Retinal pigment epithelial cell (primary cell): ENCODE data around the gene CNTNAP4.

Experiments used
- DNase-seq: peaks from one replicate; pipeline ENCODE4 v3.0.0-alpha.2; 2010; ENCODE audit warnings: low read depth
- H3K4me3 ChIP-seq: 2 replicates; pipeline ENCODE4 v1.5.1; 2011; ENCODE audit warnings: mild to moderate bottlenecking, low read length, control low read depth, moderate library complexity
- TF ChIP-seq, protein P1 (sequence below): conservative IDR thresholded peaks from 2 replicates; pipeline ENCODE4 v1.5.1; 2011; ENCODE audit warnings: low read depth, low read length, control low read depth, inconsistent platforms

CNTNAP4 gene

DNA sequence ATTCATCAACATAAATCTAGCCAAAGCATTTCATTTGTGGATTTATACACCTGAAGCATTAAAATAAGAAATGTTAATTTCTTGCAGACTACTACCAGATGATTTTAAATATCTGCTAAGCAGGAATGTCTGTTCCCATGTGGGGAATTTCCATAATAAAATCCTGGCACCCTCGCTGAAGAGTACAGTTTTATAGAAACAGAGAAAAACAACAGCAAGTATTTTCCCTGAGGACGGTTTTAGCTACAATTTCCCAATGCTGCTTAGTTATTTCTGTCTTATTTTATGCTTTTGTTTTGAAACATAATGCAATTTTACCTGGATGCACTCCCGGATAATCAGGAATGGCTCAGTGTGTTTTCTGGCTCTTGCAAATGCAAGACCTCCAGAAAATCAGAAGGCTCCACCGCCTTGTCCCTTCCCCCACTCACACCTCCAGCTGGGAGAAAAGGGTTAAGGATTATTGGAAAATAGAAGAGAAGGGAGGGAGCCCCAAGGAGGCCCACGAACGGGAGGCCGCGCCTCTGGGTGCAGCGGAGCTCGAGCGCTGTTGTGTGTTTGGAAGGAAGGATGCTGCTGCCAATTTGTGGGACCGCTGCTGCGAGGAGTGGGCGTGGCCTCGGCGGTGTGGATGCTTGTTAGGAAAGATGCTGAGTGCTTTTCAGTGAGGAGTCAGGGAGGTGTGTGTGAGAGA is at the start of gene CNTNAP4:
CNTNAP4 (plus strand) TSS at position 657 of the 694 bp plus-strand sequence. CDS start 262 bp downstream, outside the sequence.
- no peak within 1 kb of the TSS for H3K4me3 ChIP-seq
- TF ChIP-seq, protein P1, sequence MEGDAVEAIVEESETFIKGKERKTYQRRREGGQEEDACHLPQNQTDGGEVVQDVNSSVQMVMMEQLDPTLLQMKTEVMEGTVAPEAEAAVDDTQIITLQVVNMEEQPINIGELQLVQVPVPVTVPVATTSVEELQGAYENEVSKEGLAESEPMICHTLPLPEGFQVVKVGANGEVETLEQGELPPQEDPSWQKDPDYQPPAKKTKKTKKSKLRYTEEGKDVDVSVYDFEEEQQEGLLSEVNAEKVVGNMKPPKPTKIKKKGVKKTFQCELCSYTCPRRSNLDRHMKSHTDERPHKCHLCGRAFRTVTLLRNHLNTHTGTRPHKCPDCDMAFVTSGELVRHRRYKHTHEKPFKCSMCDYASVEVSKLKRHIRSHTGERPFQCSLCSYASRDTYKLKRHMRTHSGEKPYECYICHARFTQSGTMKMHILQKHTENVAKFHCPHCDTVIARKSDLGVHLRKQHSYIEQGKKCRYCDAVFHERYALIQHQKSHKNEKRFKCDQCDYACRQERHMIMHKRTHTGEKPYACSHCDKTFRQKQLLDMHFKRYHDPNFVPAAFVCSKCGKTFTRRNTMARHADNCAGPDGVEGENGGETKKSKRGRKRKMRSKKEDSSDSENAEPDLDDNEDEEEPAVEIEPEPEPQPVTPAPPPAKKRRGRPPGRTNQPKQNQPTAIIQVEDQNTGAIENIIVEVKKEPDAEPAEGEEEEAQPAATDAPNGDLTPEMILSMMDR: no peak
- DNase-seq: no peak

DNA sequence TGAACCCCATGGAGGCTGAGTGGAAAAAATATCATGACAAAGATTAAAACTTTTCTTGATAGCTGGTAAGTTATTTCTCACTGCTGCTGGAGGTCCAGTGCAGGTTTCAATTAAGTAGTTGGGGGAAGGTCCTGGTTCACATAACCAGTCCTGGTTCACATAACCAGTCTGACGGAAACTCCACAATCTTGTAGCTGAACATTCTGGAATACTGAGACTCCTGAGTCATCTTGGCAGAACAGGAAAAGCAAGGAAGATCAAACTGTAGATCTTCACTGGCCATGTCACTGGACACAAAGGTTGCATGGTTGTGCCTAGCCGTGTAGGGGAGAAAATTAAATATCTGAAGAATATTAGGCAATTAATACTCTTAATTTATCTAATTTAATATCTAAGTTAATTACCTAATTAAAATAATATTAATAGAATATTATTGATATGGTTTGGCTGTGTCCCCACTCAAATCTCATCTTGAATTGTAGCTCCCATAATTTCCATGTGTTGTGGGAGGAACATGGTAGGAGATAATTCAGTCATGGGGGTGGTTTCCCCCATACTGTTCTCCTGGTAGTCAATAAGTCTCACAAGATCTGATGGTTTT is 48.6 kb upstream of the CNTNAP4 start:
- TF ChIP-seq, protein P1: no peak
- H3K4me3 ChIP-seq: no peak overlapping the region
- no peak for DNase-seq

DNA sequence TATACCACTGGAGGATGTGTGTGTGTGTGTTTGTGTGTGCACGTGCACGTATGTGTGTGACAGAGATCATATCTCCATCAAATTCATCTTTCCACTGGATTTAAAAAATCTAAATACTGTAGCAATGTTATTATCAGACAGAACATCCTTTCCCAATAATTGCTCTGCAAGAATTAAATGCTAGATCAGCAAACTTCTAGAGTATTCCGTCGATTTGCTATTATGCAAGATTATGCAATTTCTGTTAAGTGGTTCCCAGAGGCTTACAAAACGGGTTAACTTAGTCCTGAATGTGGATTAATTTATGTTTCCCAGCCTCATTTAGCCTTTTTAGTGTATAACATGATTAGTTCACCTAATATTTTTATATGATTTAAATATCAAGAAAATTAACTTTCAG is 44.5 kb upstream of the CNTNAP4 start:
- TF ChIP-seq, protein P1: no peak
- H3K4me3 ChIP-seq: no peak overlapping the region
- DNase-seq: no peak

DNA sequence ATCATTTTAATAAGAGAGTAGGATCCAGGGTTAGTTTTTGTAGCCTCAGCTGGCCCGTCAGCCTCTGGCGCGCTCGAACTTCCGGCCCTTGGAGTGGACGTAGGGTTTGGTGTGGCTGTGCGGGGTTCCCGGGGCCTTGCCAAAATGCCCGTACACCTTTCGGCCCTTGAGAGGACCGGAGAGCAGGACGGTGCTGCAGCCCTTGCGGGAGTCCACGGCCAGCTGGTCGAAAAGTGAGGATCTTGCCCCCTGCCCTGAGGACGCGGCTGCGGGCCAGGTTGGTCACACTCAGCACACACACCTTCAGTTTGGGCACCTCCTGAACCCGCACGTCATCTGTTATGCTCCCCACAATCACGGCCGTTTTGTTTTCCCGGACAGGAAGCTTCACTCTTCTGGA is 42.2 kb upstream of the CNTNAP4 start:
- no peak for DNase-seq
- no peak overlapping the region for H3K4me3 ChIP-seq
- TF ChIP-seq, protein P1: no peak

DNA sequence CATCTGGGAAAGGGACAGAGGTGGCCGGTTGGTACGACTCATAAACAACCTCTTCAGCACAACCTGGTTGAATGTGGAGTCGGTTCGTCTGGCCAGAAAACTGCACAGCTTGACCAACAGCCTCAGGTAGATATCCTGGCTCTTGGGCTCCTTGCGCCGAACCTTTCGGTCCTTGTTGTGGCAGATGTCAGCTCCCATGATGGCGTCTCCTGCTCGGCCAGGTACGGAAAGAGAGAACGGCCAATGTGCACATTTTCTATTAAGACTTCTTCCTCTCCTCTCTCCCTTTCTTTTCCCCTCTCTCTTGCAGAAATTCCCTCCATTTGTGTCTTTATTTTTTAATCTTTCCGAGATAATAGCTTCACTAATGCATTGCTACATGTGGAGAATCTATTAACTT is 41.8 kb upstream of the CNTNAP4 start:
- DNase-seq: no peak
- H3K4me3 ChIP-seq: no peak overlapping the region
- TF ChIP-seq, protein P1: no peak

DNA sequence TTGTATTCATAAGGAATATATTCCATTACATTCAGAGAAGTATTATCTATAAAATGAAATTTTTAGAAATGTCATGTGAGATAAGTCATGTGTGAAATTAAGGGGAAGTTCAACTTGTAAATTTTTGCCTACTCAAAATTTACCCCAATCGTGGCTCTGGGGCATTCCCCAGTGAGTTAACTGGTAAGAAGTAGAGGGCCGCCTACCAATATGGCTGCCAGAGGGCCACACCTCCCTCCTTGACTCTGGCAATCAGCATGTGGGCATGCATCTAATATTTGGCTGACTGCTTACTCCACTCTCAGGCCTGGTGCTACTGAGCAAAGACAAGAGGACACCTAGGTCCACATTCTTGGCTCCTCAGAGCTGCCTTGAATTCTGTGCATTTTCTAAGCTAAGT is 39.7 kb upstream of the CNTNAP4 start:
- no peak overlapping the region for H3K4me3 ChIP-seq
- TF ChIP-seq, protein P1: no peak
- no peak for DNase-seq

DNA sequence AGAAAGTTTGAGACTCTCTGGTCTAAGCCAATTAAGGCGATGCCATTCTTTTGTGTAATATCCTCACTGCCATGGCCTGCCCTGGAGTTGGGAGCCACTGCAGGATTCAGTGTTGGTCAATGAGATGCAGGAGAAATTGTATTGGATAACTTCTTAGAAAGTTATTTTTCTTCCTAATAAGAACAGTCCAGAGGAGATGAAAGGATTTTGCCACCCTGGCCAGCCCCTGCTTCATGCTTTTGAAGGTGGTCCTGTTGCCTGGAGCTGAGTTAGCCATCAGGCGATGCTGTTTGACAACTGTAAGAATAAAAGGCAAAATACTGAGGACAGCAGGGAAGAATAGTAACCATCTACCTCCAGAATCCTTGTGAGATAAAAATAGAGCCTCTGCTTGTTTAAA is 35.4 kb upstream of the CNTNAP4 start:
- no peak for DNase-seq
- TF ChIP-seq, protein P1: no peak
- H3K4me3 ChIP-seq: no peak overlapping the region
